ENCODE results near the gene ANO8.

- TF ChIP-seq CTCF (IDR thresholded peaks at IDR 0.05; ENCODE audit: insufficient read depth, low read length, poor library complexity, severe bottlenecking), result no peak
- TF ChIP-seq EZH2phosphoT487 (conservative IDR thresholded peaks at IDR 0.05; ENCODE audit: low read length), result no peak
Measured at GRCh38 chr19:17325133-17325532, 9.5 kb downstream of the ANO8 start.

All from SU-DHL-6 (cell line).